Epithelial cell of proximal tubule (primary cell): ENCODE data around the gene KPTN. TPM values are rescaled to one million over a fixed set of nuclear protein-coding genes. Genes with fewer than 3 reads are reported as not detected.

ENCODE experiments used
- DNase-seq: peaks from one replicate; pipeline ENCODE4 v3.0.0-alpha.2; 2011; ENCODE audit warnings: low read depth
- H3K4me3 ChIP-seq: 2 replicates; pipeline ENCODE4 v1.5.1; 2011; ENCODE audit warnings: low read depth, mild to moderate bottlenecking, low read length
- total RNA-seq: library from RNA; depleted of rRNA; stranded (reverse); fragments of >200 nt; gene quantifications from 2 replicates; pipeline ENCODE4 v1.2.3, GENCODE V29; 2015
- TF ChIP-seq, protein P1 (sequence below): conservative IDR thresholded peaks from 2 replicates; pipeline ENCODE4 v1.5.1; 2012; ENCODE audit warnings: low read depth, mild to moderate bottlenecking, low read length

KPTN gene
- total RNA-seq, 1 donor from 2014 or later, result 3.2 TPM

DNA sequence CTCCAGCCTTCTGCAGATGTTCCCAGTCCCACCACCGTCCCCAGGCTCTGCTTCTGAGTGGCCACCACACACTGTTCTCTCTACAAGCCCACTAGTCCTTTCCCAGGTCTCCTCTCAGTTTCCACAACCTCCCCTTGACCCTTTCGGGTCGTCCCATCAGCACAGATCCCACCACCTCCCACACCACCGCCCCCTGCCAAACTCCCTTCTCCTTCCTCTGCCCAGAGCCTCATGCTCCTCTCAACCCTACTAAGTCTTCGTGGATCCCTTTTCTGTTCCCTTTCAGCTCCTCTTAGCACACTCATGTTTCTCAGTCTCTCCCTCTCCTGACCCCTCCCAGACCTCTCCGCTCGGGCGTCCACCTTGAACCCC is 28.9 kb upstream of the KPTN start:
- H3K4me3 ChIP-seq, result peak overlapping the region; percentile 81
- DNase-seq, result no peak

DNA sequence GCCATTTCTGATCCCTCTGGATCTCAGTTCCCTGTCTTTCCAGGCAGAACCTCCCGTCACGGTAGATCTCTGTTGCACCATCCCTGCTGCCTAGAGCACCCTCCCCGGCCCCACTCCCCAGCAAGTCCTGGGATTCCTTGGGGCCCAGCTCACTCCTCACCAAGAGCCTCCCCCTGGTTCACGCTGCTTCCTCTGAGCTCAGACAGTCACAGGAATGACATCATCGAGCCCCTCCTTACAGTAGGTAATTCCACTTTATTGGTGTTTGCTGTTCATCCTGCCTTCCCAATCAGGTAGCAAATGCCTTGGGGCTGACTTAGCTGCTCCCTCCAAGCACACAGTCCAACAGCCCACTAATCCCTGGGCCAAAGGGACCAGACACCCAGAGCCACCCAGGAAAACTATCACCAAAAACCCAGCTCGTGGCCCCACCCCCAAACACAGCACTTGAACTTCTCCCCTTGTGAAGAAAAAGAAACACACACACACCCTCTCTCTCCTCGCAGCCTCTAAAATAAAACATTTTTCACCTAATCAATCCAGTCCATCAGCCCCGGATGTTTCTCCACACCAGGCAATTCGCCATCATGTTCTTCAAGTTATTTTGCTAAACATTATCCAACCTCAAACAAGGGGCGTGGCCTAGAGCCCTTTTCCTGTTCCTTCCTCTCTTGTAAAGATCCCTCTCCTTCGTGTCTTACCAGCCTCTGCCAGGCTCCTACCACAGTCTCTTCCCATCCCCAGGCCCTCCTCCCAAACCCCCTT is 28.3 kb upstream of the KPTN start:
- peak overlapping the region; percentile 81 for H3K4me3 ChIP-seq
- peak; percentile 36 for DNase-seq
- TF ChIP-seq, protein P1, sequence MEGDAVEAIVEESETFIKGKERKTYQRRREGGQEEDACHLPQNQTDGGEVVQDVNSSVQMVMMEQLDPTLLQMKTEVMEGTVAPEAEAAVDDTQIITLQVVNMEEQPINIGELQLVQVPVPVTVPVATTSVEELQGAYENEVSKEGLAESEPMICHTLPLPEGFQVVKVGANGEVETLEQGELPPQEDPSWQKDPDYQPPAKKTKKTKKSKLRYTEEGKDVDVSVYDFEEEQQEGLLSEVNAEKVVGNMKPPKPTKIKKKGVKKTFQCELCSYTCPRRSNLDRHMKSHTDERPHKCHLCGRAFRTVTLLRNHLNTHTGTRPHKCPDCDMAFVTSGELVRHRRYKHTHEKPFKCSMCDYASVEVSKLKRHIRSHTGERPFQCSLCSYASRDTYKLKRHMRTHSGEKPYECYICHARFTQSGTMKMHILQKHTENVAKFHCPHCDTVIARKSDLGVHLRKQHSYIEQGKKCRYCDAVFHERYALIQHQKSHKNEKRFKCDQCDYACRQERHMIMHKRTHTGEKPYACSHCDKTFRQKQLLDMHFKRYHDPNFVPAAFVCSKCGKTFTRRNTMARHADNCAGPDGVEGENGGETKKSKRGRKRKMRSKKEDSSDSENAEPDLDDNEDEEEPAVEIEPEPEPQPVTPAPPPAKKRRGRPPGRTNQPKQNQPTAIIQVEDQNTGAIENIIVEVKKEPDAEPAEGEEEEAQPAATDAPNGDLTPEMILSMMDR, result no peak

More for the DNA sequence above, 28.9 kb upstream of the KPTN start:
- TF ChIP-seq, protein P1, result no peak

DNA sequence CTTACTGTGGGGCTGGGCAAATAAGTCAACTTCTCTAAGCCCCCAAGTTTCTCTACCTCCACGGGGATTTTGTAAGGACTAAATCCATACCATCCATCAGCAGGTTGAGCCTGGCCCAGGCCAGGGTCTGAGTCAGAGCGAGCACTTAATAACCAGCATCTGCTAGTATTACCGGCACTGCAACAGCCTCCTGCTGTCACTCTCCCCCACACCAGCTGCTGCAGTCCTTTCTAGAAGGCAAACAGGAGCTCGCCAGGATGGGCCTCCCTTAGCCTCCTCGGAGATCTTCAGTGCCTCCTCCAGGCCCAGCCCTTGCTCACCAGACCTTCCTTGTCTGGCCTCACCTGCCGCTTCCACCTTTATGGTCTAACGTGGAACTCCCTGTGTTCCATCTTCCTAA is 27.7 kb upstream of the KPTN start:
- H3K4me3 ChIP-seq, result peak overlapping the region; percentile 81
- DNase-seq, result no peak

DNA sequence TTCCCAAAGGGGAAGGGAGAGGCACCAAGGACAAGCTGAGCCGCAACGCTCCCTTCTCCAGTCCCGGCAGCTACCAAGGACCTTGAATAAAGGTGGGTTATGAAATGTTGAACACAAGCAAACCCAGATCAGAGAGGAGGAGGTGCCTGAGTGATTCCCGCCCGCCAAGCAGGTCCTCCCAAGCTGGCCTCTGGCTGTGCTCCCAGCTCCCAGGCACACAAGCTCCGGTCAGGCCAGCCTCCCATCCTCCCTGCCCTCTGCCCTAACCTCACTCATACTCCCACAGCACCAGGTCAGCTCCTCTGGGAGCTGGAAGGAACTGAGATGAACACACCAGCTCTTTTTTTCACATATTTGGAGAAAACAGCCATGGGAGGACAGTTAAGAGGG is 27.1 kb upstream of the KPTN start:
- no peak for DNase-seq
- TF ChIP-seq, protein P1, result no peak
- H3K4me3 ChIP-seq, result peak overlapping the region; percentile 81

More for the DNA sequence above, 27.7 kb upstream of the KPTN start:
- TF ChIP-seq, protein P1, result no peak

DNA sequence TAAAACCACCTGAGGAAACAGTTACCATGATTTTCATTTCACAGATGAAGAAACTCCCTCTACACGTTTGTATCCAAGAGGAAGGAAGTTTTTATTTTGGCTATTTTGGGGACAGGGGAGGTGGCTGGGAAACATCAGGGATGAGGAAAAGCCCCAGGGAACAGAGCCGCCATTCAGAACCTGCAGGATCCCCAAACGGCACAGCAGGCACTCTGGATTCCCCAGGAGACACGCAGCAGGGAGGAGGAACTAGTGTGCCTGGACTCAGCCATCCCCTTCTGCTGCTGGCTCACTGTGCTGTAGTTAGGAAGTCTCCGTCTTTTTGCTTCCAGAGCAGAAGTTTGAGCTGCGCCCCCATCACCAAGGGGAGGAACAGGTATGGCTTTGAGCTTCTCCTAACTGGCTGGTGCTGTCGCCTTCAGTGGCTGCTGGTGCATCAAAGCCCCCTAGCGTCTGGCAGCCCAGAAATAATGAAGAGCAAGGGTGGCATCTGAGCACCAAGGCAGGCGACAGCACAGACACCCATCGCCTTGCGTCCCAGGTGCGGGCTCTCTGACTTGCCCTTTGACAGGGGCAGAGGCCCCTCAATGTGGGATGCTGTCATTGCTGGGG is 26.6 kb upstream of the KPTN start:
- TF ChIP-seq, protein P1, result no peak
- H3K4me3 ChIP-seq, result no peak overlapping the region
- DNase-seq, result no peak

DNA sequence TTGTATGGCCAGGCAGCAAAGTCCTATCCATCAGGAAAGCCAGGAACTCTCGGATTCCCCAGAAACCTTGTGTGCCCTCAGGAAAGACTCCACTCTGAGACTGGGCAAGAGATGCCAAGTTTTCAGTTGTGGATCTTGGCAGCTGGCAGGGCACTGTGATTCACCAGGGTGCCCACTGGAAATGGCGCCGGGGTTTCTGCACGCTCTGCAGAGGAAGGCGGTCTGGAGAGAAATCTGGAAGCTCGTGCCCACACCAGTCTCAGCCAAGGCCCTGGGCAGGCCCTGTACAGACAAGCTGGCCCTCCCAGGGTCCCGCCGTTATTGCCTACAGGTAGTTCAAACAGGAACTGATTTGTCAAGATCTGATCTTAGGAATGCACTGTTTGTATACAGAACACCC is 26.0 kb upstream of the KPTN start:
- no peak for DNase-seq
- TF ChIP-seq, protein P1, result no peak

More for the DNA sequence above, 26.0 kb upstream of the KPTN start:
- no peak overlapping the region for H3K4me3 ChIP-seq
